Suprapubic skin (tissue), 4 donors: Measurements from ENCODE around the gene PARD3B. TPM values are rescaled to one million over a fixed set of nuclear protein-coding genes. Genes with fewer than 3 reads are reported as not detected.

Experiments
- DNase-seq, 2 donors: peaks; one replicate each; pipeline ENCODE4 v3.0.0-alpha.2; 2019; ENCODE audit warnings: low spot score in 2 of 2
- H3K27ac ChIP-seq: fragments of 200-600 bp; sonication (generic); one replicate; pipeline ENCODE4 v1.5.1; 2019
- H3K27me3 ChIP-seq: fragments of 200-600 bp; sonication (generic); one replicate; pipeline ENCODE4 v1.5.1; 2019
- H3K36me3 ChIP-seq: fragments of 200-600 bp; sonication (generic); one replicate; pipeline ENCODE4 v1.5.1; 2019
- H3K4me1 ChIP-seq: fragments of 200-600 bp; sonication (generic); one replicate; pipeline ENCODE4 v1.5.1; 2019
- H3K4me3 ChIP-seq: fragments of 200-600 bp; sonication (generic); one replicate; pipeline ENCODE4 v1.5.1; 2019; ENCODE audit warnings: mild to moderate bottlenecking
- H3K9me3 ChIP-seq: fragments of 200-600 bp; sonication (generic); one replicate; pipeline ENCODE4 v1.5.1; 2019
- EP300 ChIP-seq: sonication (generic); formaldehyde crosslinking; IDR thresholded peaks from one replicate; pipeline ENCODE4 v1.6.1; 2017; ENCODE audit warnings: antibody characterized with exemption
- POLR2A ChIP-seq, 2 donors: fragments of 450-650 bp; IDR thresholded peaks; one replicate each; pipeline ENCODE4 v1.6.1; 2017; ENCODE audit warnings: antibody characterized with exemption in 2 of 2, mild to moderate bottlenecking in 2 of 2, moderate library complexity in 2 of 2
- POLR2AphosphoS5 ChIP-seq, 3 donors: sonication (generic); formaldehyde crosslinking; IDR thresholded peaks; one replicate each; pipeline ENCODE4 v1.6.1; 2017; ENCODE audit warnings: antibody characterized with exemption in 3 of 3
- WGBS: methylation state at CpG from one replicate; pipeline ENCODE4 v1.1.5; 2018; 5-methylcytosine and 5-hydroxymethylcytosine counted together
- total RNA-seq, 4 donors: library from RNA; depleted of rRNA; stranded (reverse); fragments of >200 nt; gene quantifications; one replicate each; pipeline ENCODE4 v1.1.0, GENCODE V29; 2016
- TF ChIP-seq, protein P1 (sequence below), 2 donors: fragments of 200-600 bp in 1 of 2; fragments of 450-650 bp in 1 of 2; sonication (generic) in 1 of 2; IDR thresholded peaks; one replicate each; pipeline ENCODE4 v1.5.1; 2016 to 2019; ENCODE audit warnings: antibody characterized with exemption in 2 of 2, mild to moderate bottlenecking in 1 of 2, moderate library complexity in 1 of 2

Gene PARD3B
- total RNA-seq, 4 donors from 2014 or later: 12.5 to 18.9 (median 15.5) TPM

DNA sequence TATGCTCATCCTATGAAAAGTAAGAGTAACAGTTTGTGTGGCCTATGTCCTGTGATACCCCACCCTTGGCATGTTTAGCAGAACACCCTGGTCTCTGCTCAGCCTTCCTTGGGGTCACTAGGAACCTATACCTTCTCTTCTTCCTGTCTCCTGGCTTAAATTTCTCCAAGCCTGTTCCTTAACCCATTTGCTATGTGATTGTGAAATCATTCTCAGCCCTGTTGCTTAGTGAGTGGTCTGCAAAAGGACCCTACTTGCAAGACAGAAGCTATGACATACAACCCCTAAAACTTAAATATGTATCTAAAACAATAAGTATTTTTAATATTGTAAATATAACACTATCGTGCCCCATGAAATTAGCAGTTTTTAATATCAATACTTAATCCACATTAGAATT, 524.7 kb downstream of the PARD3B start:
- no peaks in the 10 kb centered on the region for H3K27me3 ChIP-seq
- WGBS: 92% methylated on average over 1 of the region's 1 CpG
- no peaks in the 10 kb centered on the region for H3K36me3 ChIP-seq
- H3K9me3 ChIP-seq: no peaks in the 10 kb centered on the region
- no peak overlapping the region for H3K27ac ChIP-seq
- DNase-seq: no peak
- no peaks in the 10 kb centered on the region for H3K4me1 ChIP-seq
- H3K4me3 ChIP-seq: no peak overlapping the region
- TF ChIP-seq, protein P1, sequence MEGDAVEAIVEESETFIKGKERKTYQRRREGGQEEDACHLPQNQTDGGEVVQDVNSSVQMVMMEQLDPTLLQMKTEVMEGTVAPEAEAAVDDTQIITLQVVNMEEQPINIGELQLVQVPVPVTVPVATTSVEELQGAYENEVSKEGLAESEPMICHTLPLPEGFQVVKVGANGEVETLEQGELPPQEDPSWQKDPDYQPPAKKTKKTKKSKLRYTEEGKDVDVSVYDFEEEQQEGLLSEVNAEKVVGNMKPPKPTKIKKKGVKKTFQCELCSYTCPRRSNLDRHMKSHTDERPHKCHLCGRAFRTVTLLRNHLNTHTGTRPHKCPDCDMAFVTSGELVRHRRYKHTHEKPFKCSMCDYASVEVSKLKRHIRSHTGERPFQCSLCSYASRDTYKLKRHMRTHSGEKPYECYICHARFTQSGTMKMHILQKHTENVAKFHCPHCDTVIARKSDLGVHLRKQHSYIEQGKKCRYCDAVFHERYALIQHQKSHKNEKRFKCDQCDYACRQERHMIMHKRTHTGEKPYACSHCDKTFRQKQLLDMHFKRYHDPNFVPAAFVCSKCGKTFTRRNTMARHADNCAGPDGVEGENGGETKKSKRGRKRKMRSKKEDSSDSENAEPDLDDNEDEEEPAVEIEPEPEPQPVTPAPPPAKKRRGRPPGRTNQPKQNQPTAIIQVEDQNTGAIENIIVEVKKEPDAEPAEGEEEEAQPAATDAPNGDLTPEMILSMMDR (IDR thresholded peaks at IDR 0.05): no peak
- TF ChIP-seq POLR2AphosphoS5 (IDR thresholded peaks at IDR 0.05): no peak
- no peak for TF ChIP-seq EP300
- no peak for TF ChIP-seq POLR2A (IDR thresholded peaks at IDR 0.05)

DNA sequence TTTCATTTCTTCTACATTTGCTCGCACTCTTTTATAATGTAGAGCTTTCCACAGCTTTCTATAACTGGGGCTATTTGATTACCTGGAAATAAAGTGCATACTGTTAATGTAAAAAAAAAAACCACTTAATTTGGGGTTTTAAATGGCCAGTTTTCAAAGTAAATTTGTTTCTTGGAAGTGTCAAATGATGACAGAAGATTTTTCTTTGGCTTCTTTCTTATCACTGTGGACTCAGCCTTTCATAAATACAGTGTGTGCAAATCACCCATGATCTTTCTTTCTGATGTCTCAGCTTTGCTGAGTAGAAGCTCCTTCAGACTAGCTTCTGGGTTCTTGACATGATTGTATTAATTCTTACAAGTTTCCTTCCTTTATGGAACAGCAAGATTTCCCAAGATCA, 525.6 kb downstream of the PARD3B start:
- no peak for TF ChIP-seq POLR2A (IDR thresholded peaks at IDR 0.05)
- no peak for TF ChIP-seq EP300
- TF ChIP-seq POLR2AphosphoS5 (IDR thresholded peaks at IDR 0.05): no peak
- TF ChIP-seq, protein P1 (IDR thresholded peaks at IDR 0.05): no peak
- no peak for DNase-seq
- Histone ChIP-seq H3K4me1 (no peaks in the 10 kb centered on the region), H3K4me3 (no peak overlapping the region), H3K27ac (no peak overlapping the region), H3K27me3 (no peaks in the 10 kb centered on the region), H3K36me3 (no peaks in the 10 kb centered on the region), H3K9me3 (no peaks in the 10 kb centered on the region)
- WGBS: 100% methylated on average over 1 of the region's 1 CpG

DNA sequence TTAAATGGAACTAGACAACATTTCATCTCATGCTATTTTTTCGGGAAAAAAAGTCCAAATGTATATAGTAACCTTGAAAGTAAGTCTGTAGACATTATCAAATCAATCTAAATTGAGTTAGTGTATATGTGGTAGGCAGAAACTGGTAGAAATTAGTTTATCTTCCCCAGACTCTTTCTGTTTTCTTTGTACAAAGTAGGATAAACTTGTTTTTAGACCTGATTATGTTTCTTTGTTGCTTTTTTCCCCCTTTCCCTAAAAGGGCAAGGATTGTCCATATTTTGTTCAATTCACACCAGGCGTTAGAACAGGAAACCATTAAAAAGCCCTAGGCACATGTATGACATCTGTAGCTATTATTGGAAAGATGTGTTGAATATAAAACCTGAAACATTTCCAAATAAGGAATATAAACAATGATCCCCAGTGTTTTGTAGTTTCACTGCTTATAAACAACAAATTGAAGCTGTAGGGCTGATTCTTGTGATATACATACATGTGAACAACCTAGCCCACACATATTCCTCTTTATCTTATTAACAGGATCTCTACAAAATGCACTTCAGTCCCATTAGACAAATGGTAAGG, 528.3 kb downstream of the PARD3B start:
- Histone ChIP-seq H3K27ac (no peak overlapping the region), H3K4me1 (no peaks in the 10 kb centered on the region), H3K9me3 (no peaks in the 10 kb centered on the region), H3K36me3 (no peaks in the 10 kb centered on the region), H3K4me3 (no peak overlapping the region), H3K27me3 (no peaks in the 10 kb centered on the region)
- DNase-seq: no peak
- TF ChIP-seq POLR2AphosphoS5 (IDR thresholded peaks at IDR 0.05) (no peak), POLR2A (IDR thresholded peaks at IDR 0.05) (no peak), EP300 (no peak)
- TF ChIP-seq, protein P1 (IDR thresholded peaks at IDR 0.05): no peak
- WGBS: 71% methylated on average over 2 of the region's 2 CpGs

GRCh38 chr2:205076405-205076804, 531.1 kb downstream of the PARD3B start:
- TF ChIP-seq POLR2A (IDR thresholded peaks at IDR 0.05): no peak
- TF ChIP-seq EP300: no peak
- TF ChIP-seq, protein P1 (IDR thresholded peaks at IDR 0.05): no peak
- no peak for TF ChIP-seq POLR2AphosphoS5 (IDR thresholded peaks at IDR 0.05)
- Histone ChIP-seq H3K27me3 (no peaks in the 10 kb centered on the region), H3K27ac (no peak overlapping the region), H3K4me3 (no peak overlapping the region), H3K4me1 (no peaks in the 10 kb centered on the region), H3K9me3 (no peaks in the 10 kb centered on the region), H3K36me3 (no peaks in the 10 kb centered on the region)
- WGBS: 87% methylated on average over 3 of the region's 3 CpGs
- no peak for DNase-seq

DNA sequence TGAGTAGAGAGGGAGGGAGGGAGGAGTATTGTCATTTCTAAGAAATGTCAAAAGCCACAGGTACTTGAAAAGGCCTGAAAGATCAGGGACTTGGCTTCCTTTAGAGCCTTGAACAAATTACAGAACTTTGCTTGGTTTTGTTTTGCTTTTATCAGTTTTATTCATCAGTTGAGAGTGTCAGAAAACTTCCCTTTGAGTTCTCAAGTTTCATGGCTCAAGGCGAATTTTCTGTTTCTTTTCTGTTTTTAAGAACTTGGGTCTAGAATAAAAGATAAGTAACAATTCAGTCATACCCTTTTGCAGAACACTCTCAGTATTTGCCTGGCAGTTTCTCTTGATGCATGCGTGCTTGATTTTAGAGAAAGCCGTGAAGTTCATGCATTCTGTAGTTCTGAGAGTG, 531.9 kb downstream of the PARD3B start:
- DNase-seq: no peak
- H3K4me1 ChIP-seq: no peaks in the 10 kb centered on the region
- no peaks in the 10 kb centered on the region for H3K36me3 ChIP-seq
- no peaks in the 10 kb centered on the region for H3K9me3 ChIP-seq
- H3K27ac ChIP-seq: no peak overlapping the region
- TF ChIP-seq POLR2A (IDR thresholded peaks at IDR 0.05) (no peak), POLR2AphosphoS5 (IDR thresholded peaks at IDR 0.05) (no peak), EP300 (no peak)
- TF ChIP-seq, protein P1 (IDR thresholded peaks at IDR 0.05): no peak
- 74% methylated on average over 3 of the region's 3 CpGs for WGBS
- no peaks in the 10 kb centered on the region for H3K27me3 ChIP-seq
- H3K4me3 ChIP-seq: no peak overlapping the region
